ENCODE results near the gene ZNF175. TPM values are rescaled to one million over a fixed set of nuclear protein-coding genes. Genes with fewer than 3 reads are reported as not detected.

ZNF175 gene
- total and polyA plus RNA-seq, 12 donors, result 2.1 to 14.5 (median 6.6) TPM

DNA sequence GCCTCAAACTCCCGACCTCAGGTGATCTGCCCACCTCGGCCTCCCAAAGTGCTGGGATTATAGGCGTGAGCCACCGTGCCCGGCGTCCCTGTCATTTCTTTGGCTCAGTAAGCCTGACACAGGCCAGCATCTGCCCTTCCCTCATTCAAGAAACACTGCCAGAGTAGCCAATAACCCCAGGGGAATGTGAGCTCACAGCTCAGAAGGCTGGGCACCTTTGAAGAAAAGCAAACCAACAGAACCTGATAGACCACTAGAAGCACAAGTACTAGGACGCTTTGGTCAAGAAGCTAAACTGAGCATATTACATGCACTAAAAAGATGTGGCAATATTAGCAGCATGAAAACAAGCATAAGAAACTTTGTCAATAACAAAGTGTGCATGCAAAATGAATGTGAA is 44.9 kb downstream of the ZNF175 start:
- Histone ChIP-seq H3K4me1 (replicated peaks in 1 of 2) (no peaks in the 10 kb centered on the region), H3K36me3 (replicated peaks in 1 of 2) (no peaks in the 10 kb centered on the region), H3K27ac (no peak overlapping the region), H3K27me3 (peaks cover 15% of the 10 kb centered on the region), H3K4me3 (no peak overlapping the region), H3K9me3 (replicated peaks in 1 of 3) (no peaks in the 10 kb centered on the region)
- 70 to 88% (median 77%) methylated on average over 7 of the region's 7 CpGs for WGBS, 4 donors
- TF ChIP-seq, protein P1, sequence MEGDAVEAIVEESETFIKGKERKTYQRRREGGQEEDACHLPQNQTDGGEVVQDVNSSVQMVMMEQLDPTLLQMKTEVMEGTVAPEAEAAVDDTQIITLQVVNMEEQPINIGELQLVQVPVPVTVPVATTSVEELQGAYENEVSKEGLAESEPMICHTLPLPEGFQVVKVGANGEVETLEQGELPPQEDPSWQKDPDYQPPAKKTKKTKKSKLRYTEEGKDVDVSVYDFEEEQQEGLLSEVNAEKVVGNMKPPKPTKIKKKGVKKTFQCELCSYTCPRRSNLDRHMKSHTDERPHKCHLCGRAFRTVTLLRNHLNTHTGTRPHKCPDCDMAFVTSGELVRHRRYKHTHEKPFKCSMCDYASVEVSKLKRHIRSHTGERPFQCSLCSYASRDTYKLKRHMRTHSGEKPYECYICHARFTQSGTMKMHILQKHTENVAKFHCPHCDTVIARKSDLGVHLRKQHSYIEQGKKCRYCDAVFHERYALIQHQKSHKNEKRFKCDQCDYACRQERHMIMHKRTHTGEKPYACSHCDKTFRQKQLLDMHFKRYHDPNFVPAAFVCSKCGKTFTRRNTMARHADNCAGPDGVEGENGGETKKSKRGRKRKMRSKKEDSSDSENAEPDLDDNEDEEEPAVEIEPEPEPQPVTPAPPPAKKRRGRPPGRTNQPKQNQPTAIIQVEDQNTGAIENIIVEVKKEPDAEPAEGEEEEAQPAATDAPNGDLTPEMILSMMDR (IDR thresholded peaks at IDR 0.05), result no peak
- TF ChIP-seq POLR2A (IDR thresholded peaks at IDR 0.05), result no peak
- DNase-seq, result no peak
- intact Hi-C loops (cut with DNase I), result no loop called here

DNA sequence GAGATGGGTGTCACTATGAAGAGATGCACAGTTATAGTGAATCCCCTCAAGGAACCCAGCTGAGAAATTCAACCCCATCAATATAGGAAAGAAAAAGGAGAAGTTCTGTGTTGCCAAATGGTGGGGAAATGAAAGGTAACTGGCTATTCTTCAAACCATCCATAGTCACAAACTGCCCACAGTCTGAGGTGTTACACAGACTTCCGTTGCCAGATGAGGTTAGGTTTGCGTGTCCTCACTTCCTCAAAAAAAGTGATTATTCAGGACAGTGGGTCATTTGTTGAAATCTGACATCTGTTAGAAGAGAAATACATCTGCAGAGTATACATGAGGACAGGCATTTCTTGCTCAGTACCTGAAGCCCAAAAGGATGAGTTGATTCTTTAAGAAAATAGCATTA is 50.1 kb downstream of the ZNF175 start:
- Histone ChIP-seq H3K4me1 (replicated peaks in 1 of 2) (no peaks in the 10 kb centered on the region), H3K36me3 (replicated peaks in 1 of 2) (no peaks in the 10 kb centered on the region), H3K27ac (no peak overlapping the region), H3K27me3 (peaks cover 4% of the 10 kb centered on the region), H3K4me3 (no peak overlapping the region), H3K9me3 (replicated peaks in 1 of 3) (no peaks in the 10 kb centered on the region)
- TF ChIP-seq, protein P1 (IDR thresholded peaks at IDR 0.05), result no peak
- TF ChIP-seq POLR2A (IDR thresholded peaks at IDR 0.05), result no peak
- 29 to 50% (median 46%) methylated on average over 2 of the region's 2 CpGs for WGBS, 4 donors
- DNase-seq, result no peak
- intact Hi-C loops (cut with DNase I), result no loop called here

DNA sequence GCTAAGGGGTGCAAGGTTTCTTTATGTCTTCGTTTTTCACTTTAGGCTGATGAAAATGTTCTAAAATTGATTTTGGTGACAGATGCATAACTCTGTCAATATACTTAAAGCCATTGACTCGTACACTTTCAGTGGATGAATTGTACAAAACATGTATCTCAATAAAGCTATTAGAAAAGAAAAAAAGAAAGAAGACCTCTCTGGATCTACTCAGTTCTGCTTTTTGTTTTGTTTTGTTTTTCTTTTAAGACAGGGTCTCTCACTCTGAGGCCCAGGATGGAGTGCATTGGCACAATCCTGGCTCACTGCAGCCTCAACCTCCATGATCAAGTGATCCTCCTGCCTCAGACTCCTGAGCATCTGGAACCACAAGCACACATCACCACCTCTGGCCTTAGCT is 55.6 kb downstream of the ZNF175 start:
- Histone ChIP-seq H3K4me3 (no peak overlapping the region), H3K27ac (no peak overlapping the region), H3K27me3 (peaks cover 4% of the 10 kb centered on the region), H3K36me3 (replicated peaks in 1 of 2) (no peaks in the 10 kb centered on the region), H3K4me1 (replicated peaks in 1 of 2) (no peaks in the 10 kb centered on the region), H3K9me3 (replicated peaks in 1 of 3) (no peaks in the 10 kb centered on the region)
- intact Hi-C loops (cut with DNase I), result no loop called here
- TF ChIP-seq, protein P1 (IDR thresholded peaks at IDR 0.05), result no peak
- TF ChIP-seq POLR2A (IDR thresholded peaks at IDR 0.05), result no peak
- 55 to 61% (median 56%) methylated on average over 2 of the region's 2 CpGs for WGBS, 4 donors
- DNase-seq, result no peak

GRCh38 chr19:51627491-51628138 is 56.5 kb downstream of the ZNF175 start:
- DNase-seq, result no peak
- TF ChIP-seq POLR2A (IDR thresholded peaks at IDR 0.05), result no peak
- TF ChIP-seq, protein P1 (IDR thresholded peaks at IDR 0.05), result no peak
- WGBS, 4 donors, result 42 to 78% (median 45%) methylated on average over 8 to 16 of the region's 16 CpGs; no CpG with 5 or more reads in 1 of the 4 donors
- intact Hi-C loops (cut with DNase I), result no loop called here
- Histone ChIP-seq H3K27me3 (peaks cover 4% of the 10 kb centered on the region), H3K9me3 (replicated peaks in 1 of 3) (no peaks in the 10 kb centered on the region), H3K36me3 (replicated peaks in 1 of 2) (no peaks in the 10 kb centered on the region), H3K4me3 (no peak overlapping the region), H3K27ac (no peak overlapping the region), H3K4me1 (replicated peaks in 1 of 2) (no peaks in the 10 kb centered on the region)
